Muscle of arm (tissue), 14 donors: Measurements from ENCODE around the gene OR2AG1. TPM values are rescaled to one million over a fixed set of nuclear protein-coding genes. Genes with fewer than 3 reads are reported as not detected.
A peak's percentile ranks its signal among the peaks of the same experiment; 100 is the strongest.

Experiments
- DNase-seq: peaks from one replicate; pipeline ENCODE4 v3.0.0-alpha.2; 2013
- long read RNA-seq, 11 donors: transcript quantifications; one replicate each; lab custom pipeline, GENCODE V29; 2026
- polyA plus RNA-seq, 12 donors: library from polyadenylated mRNA; unstranded; fragments of 120-200 nt; gene quantifications; one replicate each; pipeline ENCODE4 v1.2.1, GENCODE V29; 2013; ENCODE audit not compliant: insufficient read length in 12 of 12

OR2AG1 gene
- polyA plus RNA-seq, result under 1 TPM in 1 of 12 donors, not detected in 11; 0.03 TPM
- long read RNA-seq, donor 1, result 0 reads
- long read RNA-seq, donor 2, result 0 reads
- long read RNA-seq, donor 3, result 0 reads
- long read RNA-seq, donor 4, result 0 reads
- long read RNA-seq, donor 5, result 0 reads
- long read RNA-seq, donor 6, result 0 reads
- long read RNA-seq, donor 7, result 0 reads
- long read RNA-seq, donor 8, result 0 reads
- long read RNA-seq, donor 9, result 0 reads
- long read RNA-seq, donor 10, result 0 reads
- long read RNA-seq, donor 11, result 0 reads

- no peak for DNase-seq
These were observed at the start of gene OR2AG1 for GRCh38 chr11:6782720-6783119. OR2AG1 (plus strand) TSS chr11:6783020; CDS start chr11:6785038, 2,018 bp downstream.

GRCh38 chr11:6733326-6734275, 49.2 kb upstream of the OR2AG1 start:
- no peak for DNase-seq

- DNase-seq, result no peak
These were observed 48.2 kb upstream of the OR2AG1 start for GRCh38 chr11:6734616-6735015.

GRCh38 chr11:6735306-6735705, 47.5 kb upstream of the OR2AG1 start:
- no peak for DNase-seq

- DNase-seq, result no peak
These were observed 46.2 kb upstream of the OR2AG1 start for GRCh38 chr11:6736495-6737121.

DNA sequence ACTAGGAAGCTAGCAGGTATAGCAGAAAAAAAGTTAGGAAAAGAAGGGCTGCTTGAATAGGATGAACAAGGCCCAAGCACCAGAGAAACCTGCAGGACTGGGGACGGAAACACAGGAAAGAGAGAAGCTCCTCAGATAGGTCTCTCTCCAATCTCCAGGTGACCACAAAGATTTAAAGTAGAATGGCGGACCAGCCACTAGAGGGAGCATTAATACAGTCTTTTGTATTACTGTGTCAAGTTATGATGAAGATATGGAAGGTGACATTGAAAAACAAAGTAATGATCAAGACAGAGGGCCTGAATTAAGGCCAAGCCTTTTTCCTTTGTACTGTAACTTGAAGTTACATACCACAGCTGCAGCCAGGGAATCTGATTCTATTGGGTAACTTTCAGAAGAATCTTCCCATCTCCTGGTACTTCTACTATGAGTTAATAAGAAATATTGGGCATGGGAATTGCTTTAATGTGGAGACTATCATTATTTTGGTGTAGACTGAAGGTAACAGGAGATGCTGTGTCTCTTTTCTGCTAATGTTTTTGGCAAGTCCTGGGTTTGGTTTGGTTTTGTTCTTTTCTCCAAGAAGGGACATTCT, 44.9 kb upstream of the OR2AG1 start:
- DNase-seq, result no peak

DNA sequence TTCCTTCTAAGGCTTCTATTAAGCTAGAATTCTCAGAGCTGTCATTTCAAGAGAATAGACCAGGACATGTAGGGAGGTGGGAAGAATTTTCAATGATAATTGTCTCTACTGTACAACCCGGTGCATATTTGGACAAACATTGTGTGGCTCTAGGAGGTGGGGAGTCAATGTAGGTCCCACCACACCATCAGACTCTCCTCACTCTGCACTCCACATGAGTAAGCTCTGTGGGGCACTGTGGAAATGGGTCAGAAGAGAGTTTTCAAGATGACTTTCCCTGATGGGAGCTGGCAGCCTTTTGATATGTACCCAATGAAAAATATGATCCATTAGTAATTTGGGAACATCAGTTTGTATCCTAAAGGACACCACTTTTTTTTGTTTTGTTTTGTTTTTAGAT, 44.2 kb upstream of the OR2AG1 start:
- no peak for DNase-seq

- no peak for DNase-seq
These were observed 40.6 kb upstream of the OR2AG1 start for GRCh38 chr11:6742260-6742659.

DNA sequence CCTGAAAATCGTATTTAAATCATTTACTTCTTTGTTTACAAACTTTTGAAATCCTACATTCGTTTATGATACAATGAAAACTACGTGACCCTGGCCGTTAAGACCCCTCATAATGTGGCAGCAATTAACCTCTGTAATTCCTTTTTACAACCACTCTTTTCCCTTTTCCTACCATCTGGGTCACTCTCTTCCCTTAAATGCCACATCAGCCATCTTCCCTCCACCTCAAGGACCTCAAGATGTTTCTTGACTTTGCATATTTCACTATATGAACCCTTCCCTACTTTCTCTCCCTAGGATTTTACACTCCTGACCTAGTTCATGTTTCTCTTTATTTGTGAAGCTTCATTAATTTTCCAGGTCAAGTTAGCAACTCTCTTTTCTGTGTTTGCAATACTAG, 37.8 kb upstream of the OR2AG1 start:
- no peak for DNase-seq

DNA sequence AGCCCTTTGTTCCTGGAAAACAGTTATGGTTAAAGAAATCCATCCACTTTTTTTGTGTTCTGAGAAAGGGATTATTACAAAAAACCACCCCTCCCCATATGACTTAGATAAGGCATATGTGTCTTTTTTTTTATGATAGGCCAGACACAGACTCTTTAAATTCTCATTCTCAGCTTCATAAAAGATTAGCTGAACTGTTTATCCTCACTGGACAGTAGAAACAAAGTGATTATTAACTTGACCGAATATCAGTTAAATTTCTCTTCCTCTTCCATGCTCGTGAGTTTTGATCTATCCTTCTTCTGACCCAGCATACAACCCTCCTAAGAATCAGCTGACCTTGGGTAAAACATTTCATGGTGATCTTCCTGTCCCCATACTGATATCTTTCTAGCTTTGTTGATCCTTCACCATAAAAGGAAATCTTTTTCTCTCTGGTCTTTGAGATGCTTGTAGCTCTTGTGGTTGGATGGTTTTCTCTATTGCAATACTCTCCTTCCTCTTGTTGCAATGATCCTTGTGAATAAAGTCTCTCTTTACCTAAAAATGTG, 37.3 kb upstream of the OR2AG1 start:
- DNase-seq, result no peak

DNA sequence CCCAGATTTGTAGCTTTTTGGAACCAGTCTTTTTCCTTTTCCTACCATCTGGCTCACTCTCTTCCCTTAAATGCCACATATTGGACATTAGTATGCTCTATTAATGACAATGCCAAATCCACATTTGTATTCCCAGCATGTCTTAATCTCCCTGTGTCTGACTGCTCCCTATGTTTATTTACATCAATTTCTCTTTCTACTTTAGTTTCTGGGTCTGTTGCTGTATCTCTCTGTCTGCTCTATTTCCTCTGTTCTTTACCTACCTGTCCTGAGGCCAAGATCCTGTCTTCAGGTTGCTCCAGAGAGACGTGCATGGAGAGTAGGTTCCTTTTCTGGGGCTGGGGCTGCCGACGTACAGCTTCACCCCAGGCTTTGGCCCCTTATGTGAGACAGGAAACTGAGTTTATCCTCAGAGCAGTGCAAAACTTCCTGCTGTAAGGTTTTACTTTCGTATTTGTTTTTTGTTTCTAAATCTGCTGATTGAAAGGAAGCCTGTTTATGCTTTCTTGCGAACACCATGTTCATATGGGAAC, 36.7 kb upstream of the OR2AG1 start:
- DNase-seq, result peak; percentile 15

GRCh38 chr11:6746626-6747025, 36.2 kb upstream of the OR2AG1 start:
- peak; percentile 2 for DNase-seq

- no peak for DNase-seq
These were observed 35.6 kb upstream of the OR2AG1 start for GRCh38 chr11:6747097-6747668.

- peak; percentile 52 for DNase-seq
These were observed 27.4 kb upstream of the OR2AG1 start for GRCh38 chr11:6755303-6755952.

- no peak for DNase-seq
These were observed 26.9 kb upstream of the OR2AG1 start for GRCh38 chr11:6755953-6756347.

- peak; percentile 57 for DNase-seq
These were observed 25.4 kb upstream of the OR2AG1 start for GRCh38 chr11:6757373-6757967.

DNA sequence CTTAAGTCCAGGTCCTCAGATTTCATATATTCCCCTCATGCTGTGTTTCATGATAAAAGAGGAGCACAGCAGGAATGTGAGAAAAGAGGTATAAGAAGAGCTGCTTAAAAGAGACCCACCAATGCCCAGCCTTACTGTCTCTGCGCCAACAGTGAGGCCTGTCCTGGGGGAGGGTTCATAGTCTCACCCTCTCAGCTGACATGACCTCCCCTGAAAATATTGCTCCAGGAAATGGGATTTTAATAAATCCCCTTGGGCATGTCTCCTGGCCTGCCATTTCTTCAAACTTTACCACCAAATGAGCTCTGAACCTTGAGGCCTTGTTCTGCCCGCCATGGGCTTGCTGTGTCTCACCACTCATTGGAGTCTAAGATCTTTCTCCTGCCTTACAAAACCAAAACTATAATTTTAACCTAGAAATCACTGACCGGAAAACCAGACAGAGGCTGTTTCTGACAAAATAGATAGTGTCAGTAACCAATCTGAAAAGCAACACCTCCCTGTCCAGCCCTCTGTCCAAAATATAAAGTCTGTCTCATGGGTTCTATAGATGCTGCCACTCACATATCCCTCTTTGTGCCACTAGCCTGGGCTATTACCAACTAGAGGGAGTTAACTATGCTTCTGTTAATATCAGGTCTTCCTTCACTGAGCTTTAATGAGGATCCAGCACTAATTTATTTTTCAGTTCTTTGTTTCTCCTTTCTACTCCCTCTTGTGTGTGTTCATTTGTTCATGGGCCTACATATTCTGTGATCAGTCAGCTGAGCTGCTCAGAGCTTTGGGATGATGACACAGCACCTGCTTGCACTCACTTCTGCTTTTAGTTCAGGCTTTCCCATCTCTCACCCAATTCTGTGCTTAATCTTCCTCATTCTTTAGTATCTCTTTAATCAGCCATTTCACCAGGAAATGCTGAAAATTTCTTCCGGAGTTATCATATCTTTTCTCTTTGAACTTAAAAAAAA, 10.6 kb upstream of the OR2AG1 start, which contains the start of gene OR2AG2:
Gene OR2AG2, minus strand, starts transcription at position 51 of the 968 bp plus-strand sequence. CDS start 3,019 bp downstream, outside the sequence.
- DNase-seq, result peak; percentile 7

GRCh38 chr11:6778518-6778917, 4.3 kb upstream of the OR2AG1 start:
- DNase-seq, result no peak

DNA sequence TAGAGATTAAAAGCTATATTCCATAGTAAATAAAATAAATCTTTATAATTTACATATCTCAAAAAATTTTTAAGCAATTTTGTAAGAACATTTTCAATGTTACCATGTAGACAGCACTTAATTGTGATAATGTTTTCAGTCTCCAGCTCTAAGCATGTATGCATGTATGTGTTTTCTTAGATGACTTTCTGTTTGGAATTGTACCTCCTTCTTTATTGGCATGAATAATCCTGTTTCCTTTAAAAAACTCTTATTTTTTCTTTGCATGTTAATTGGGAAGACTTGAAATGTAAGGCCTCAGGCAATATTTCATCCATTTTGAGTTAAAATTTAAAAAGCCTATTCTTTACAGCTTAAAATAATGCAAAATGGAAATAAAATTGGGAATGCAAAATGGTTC, 2.0 kb upstream of the OR2AG1 start:
- DNase-seq, result no peak
